GM08714 (cell line): Measurements from ENCODE around the gene EEIG2.
A peak's percentile ranks its signal among the peaks of the same experiment; 100 is the strongest.
"Not testable (repeated sequence)": the region's sequence is repeated elsewhere in the genome, so short reads cannot be mapped to it uniquely, and the experiment has no call there.

ENCODE experiments used
- H3K4me3 ChIP-seq: fragments of 200-500 bp; sonication (Bioruptor generic); 2 replicates; pipeline ENCODE4 v1.5.1; 2014; ENCODE audit warnings: mild to moderate bottlenecking, low read length, inconsistent platforms
- ZNF274 ChIP-seq: IDR thresholded peaks from 2 replicates; pipeline ENCODE4 v1.6.1; 2012; ENCODE audit warnings: mild to moderate bottlenecking, low read depth, low read length

Gene EEIG2

DNA sequence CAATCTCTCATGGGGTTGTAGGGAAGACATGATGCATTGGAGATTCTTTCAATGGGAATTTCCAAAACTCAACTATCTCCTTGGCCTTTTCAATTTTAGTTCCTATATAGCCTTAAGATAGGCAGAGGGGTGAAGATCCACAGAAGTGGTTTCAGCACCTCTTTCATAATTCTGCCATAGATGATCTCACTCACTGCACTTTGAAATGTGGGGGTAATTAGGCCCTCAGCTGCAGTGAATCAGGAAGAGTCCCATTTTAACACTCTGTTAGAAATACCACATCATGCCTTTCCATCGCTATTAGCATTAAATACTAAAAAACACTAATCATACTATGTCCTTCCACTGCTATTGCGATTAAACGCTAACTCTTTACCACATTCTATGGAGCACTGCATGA is 25.1 kb upstream of the EEIG2 start:
- no peak overlapping the region for H3K4me3 ChIP-seq
- TF ChIP-seq ZNF274, result no peak

DNA sequence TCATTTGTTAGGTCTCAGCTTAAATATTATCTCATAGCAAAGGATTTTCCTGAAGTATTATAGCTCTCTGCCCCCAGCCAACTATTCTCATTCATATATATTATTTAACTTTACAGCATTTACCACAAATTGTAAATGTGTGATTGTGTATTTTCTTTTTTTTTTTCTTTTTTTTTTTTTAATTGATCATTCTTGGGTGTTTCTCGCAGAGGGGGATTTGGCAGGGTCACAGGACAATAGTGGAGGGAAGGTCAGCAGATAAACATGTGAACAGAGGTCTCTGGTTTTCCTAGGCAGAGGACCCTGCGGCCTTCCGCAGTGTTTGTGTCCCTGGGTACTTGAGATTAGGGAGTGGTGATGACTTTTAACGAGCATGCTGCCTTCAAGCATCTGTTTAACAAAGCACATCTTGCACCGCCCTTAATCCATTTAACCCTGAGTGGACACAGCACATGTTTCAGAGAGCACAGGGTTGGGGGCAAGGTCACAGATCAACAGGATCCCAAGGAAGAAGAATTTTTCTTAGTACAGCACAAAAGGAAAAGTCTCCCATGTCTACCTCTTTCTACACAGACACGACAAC is 24.5 kb upstream of the EEIG2 start:
- not testable (repeated sequence) for H3K4me3 ChIP-seq

DNA sequence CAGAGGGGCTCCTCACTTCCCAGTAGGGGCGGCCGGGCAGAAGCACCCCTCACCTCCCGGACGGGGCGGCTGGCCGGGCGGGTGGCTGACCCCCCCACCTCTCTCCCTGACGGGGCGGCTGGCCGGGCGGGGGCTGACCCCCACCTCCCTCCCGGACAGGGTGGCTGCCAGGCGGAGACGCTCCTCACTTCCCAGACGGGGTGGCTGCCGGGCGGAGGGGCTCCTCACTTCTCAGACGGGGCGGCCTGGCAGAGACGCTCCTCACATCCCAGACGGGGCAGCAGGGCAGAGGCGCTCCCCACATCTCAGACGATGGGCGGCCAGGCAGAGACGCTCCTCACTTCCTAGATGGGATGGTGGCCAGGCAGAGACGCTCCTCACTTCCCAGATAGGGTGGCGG is 23.9 kb upstream of the EEIG2 start:
- H3K4me3 ChIP-seq, result not testable (repeated sequence)

DNA sequence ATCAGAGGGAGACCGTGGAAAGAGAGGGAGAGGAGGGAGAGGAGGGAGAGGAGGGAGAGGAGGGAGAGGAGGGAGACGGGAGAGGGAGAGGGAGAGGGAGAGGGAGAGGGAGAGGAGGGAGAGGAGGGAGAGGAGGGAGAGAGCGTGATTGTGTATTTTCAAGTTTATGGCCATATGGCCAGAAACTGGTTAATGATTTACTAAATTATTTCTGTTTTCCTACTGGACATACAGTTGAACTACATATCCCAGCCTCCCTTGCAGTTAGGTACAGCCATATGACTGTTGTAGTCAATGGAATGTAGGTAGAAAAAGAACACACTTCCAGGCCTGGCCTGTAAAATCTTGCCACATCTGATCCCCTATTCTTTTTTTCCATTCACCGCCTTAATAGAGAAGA is 23.1 kb upstream of the EEIG2 start:
- H3K4me3 ChIP-seq, result not testable (repeated sequence)

DNA sequence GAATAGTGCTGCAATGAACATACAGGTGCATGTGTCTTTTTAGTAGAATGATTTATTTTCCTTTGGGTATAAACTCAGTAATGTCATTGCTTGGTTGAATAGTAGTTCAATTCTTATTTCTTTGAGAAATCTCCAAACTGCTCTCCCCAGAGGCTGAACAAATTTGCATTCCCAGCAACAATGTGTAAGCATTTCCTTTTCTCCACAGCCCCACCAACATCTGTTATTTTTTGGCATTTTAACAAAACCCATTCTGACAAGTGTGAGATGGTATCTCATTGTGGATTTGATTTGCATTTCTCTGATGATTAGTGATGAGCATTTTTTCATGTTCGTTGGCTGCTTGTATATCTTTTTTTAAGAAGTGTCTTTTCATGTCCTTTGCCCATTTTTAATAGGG is 21.9 kb upstream of the EEIG2 start:
- no peak for TF ChIP-seq ZNF274

DNA sequence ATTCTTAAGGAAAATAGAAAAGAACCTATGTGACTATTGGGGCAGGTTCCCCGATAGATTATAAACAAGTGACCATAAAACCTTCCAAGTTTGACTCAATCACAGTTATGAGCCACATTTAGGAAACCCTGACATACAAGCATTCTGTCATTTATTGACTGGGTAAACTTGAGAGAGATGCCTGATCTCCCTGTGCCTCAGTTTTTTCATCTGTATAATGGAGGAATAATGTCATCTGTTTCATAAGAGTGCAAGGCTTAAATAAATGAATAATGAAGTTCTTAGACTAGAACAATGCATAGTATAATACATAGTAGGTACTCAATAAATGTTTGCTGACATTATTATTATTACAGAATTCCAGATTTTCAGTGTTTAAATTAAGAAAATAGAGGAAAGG is 18.9 kb upstream of the EEIG2 start:
- no peak for TF ChIP-seq ZNF274
- no peak overlapping the region for H3K4me3 ChIP-seq

More for the DNA sequence above, 21.9 kb upstream of the EEIG2 start:
- H3K4me3 ChIP-seq, result no peak overlapping the region

DNA sequence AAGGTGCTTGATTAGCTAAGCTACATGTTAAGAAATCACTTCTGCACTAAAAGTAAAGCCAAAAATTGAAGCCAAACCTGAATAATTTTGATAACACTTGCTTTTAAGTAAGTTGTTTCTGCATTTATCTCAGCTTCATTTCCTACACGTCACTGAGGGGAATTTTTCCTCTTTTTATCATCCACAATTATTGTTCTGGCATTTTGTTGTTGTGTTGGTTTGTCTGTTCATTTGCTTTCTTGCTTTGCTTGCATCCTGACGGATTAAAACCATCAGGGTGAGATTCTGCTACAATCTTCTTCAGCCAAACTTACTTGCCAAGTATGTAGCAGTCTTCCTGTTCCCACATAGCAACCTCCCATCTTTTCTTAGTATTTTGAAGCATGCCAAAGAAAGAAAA is 18.0 kb upstream of the EEIG2 start:
- TF ChIP-seq ZNF274, result no peak
- no peak overlapping the region for H3K4me3 ChIP-seq

DNA sequence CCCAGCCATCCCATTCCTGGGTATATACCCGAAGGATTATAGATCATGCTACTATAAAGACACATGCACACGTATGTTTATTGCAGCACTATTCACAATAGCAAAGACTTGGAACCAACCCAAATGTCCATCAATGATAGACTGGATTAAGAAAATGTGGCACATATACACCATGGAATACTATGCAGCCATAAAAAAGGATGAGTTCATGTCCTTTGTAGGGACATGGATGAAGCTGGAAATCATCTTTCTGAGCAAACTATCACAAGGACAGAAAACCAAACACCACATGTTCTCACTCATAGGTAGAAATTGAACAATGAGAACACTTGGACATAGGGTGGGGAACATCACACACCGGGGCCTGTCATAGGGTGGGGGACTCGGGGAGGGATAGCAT is 12.4 kb upstream of the EEIG2 start:
- not testable (repeated sequence) for H3K4me3 ChIP-seq

DNA sequence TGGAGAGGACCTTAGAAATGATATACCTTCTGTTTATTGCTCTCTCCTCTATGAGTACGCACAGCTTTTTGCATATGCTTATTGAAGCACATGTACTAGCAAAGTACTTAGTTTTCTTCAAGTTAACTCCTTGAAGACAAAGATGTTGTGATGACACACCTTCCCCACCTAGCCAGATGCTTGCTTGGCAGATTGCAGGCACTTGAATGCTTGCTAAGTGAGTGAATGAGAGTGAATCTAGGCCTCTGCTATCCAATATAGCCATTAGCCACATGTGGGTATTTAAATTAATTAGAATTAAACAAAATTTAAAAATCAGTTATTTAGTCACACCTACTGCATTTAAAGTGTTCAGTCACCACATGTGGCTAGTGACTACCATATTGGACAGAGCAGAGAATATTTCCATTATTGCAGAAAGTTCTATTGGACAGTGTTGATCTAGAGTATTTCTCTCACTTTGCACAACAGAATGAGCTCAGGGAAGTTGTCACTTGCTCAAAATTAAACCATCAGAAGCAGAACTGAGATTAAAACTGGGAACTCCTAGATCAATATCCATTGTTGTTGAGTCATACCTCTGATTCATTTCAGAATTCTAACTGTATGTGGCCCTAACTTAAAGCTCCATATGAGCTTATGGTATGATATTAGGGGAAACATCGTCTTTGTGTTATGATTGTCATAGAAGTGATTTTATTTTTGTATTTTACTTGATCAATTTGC is 8.6 kb upstream of the EEIG2 start:
- no peak overlapping the region for H3K4me3 ChIP-seq
- TF ChIP-seq ZNF274, result no peak

DNA sequence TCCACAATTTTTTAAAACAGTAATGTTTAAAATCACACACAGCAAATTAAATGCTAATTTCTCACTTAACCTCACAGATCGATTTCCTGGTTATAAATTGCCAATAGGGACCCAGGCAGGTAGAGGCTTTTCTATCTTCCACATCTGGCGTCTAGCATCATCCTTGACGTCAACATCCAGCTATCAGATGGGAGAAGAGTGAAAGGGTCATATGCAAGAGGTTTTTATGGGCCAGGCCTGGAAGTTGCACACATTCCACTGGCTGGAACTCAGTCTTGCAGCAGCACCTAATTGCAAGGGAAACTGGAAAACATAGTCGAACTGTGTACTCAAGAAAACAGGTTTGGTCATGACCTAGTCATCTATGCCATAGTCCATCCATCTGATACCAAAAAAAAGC is 6.0 kb upstream of the EEIG2 start:
- no peak for TF ChIP-seq ZNF274
- no peak overlapping the region for H3K4me3 ChIP-seq

DNA sequence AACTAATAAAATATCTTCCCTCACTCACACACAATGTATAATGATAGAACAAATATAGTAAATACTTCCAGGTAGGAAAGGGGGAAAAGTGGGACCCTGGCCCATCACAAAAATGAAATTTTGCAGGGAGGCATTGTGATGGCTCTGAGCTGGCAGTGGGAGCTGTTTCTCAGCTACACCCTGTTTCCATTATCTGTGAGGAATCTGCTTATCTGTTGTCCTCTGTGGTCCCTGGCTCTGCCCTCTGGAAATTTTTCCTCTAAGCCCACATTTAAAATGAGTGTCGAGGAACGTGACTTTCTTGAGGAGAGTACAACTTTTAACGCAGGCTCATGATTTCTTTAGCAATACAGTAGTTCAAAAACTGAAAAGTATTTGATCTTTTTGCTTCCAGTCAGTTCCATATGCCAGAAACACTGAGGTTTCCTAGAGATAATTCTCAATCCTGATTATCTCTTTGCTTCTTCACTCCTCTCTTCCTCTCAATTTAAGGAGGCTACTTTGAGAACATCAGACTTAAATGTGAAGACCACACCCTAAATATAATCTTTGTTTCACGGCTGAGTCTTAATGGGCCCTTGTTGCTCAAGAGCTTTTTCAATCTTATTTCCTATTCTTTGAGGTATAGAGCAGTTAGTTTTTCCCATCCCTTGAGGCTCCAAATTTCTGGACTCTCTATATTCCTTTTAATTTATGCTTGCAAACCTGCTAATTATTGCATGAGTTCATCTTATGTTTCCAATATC is 5.0 kb upstream of the EEIG2 start:
- TF ChIP-seq ZNF274, result no peak
- H3K4me3 ChIP-seq, result no peak overlapping the region

DNA sequence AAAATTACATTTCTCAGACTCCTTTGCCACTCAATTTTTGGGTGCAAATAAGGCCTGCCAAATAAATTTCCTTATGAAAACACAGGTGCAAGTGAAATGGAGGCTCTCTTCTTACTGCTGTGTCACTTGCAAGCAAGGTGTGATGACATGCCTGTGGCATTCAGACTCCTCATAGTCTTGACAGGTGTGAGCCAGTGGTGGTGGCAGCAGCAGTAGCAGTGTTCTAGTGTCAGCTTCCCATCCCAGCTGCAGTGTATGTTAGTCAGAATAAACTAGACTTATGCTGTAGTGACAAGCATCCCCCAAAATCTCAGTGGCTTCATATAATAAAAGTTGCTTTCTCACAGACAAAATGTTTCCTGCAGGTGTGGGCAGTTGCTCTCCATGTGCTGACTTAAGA is 3.8 kb upstream of the EEIG2 start:
- no peak overlapping the region for H3K4me3 ChIP-seq
- TF ChIP-seq ZNF274, result no peak

DNA sequence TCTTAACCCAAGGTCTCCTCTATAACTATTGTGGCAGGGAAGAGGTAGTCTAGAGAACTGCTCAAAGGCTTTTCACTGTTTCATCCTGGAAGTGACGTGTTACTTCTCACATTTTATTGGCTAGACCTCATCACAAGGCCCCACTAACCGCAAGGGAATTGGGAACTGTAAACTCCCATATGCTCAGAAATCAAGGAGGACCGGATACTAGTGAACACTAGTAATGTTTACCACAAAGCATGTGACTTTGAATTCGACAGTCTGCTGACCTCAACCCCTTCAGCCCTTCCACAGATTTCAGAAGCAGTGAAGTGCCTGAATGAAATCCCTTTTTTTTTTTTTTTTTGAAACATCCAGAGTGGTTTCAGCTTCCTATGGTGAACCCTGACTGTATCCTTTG is 3.4 kb upstream of the EEIG2 start:
- no peak for TF ChIP-seq ZNF274
- H3K4me3 ChIP-seq, result no peak overlapping the region

DNA sequence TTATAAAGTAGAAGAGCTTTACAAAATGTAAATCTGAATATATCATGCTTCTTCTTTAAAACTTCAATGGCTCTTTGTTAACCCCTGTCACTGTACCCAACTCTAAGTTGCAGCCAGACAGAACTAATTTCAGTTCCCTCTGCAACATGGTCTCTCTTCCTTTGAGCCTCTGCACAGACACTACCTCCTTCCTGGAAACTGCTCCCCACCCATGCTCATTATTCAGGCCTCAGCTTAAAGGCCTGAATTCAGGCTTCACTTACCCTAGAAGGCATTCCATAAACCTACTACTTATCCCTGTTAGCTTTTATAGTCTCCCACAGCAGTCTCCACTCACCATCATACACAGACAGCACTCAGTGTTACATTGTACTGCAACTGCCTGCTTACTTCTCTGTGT is 2.6 kb upstream of the EEIG2 start:
- no peak overlapping the region; the same call in 1 of the 2 replicates for H3K4me3 ChIP-seq

DNA sequence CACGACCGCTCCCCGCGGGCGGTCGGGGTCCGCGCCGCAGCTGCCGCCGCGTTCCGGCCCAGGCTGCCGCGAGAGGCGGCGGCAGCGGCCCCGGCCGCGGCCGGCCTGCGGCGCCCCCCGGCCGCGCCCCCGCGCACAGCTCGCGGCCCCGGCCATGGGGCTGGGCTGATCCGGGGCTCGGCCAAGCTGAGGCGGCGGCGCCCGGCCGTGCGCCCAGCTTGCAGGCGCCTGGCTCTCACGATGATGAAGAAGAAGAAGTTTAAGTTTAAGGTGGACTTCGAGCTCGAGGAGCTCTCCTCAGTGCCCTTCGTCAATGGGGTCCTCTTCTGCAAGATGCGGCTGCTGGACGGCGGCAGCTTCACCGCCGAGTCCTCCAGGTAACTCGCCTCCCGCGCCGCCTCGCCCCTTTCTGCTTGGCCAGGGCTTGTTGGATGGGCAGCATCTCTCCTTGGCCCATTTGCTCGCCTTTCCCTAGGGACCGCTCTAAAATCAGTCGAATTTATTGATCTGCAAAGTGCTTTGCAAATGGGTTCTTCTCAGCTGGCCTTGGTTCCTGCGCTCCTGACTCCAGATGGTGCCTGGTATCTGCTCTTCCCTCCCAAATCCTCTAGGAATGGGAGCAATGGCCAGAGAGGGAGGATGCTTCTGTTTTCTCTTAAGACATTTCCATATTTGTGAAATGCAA is 431 bp downstream of the EEIG2 start:
- peak overlapping the region; percentile 56 for H3K4me3 ChIP-seq
- TF ChIP-seq ZNF274, result no peak

More for the DNA sequence above, 2.6 kb upstream of the EEIG2 start:
- no peak for TF ChIP-seq ZNF274
